ENCODE measurements around the gene CDK18.
A peak's percentile ranks its signal among the peaks of the same experiment; 100 is the strongest.

The CDK18 gene

GRCh38 chr1:205510308-205510950 is 6.0 kb downstream of the CDK18 start:
- DNase-seq = no peak
- H3K27ac ChIP-seq (ENCODE audit: low read depth, low read length) = no peak overlapping the region
- no peak overlapping the region for H3K56ac ChIP-seq (ENCODE audit: low read length)
- H3K9ac ChIP-seq (ENCODE audit: low read length) = no peak overlapping the region
- peaks cover 10% of the 10 kb centered on the region for H3K79me1 ChIP-seq (ENCODE audit: low read length)
- no peak overlapping the region for H3K4me2 ChIP-seq (ENCODE audit: low read length)
- H4K5ac ChIP-seq (ENCODE audit: low read length) = no peak overlapping the region
- H2BK120ac ChIP-seq (ENCODE audit: low read depth, low read length) = no peak overlapping the region
- H3K27me3 ChIP-seq (ENCODE audit: insufficient read depth, low read length, poor library complexity) = no peaks in the 10 kb centered on the region
- no peaks in the 10 kb centered on the region for H3K36me3 ChIP-seq (ENCODE audit: control insufficient read depth, insufficient read depth, low read length)
- H2AK5ac ChIP-seq (ENCODE audit: low read length) = no peak overlapping the region
- H3K4me3 ChIP-seq (ENCODE audit: low read length) = no peak overlapping the region
- H3K4ac ChIP-seq (ENCODE audit: low read depth, low read length) = no peak overlapping the region
- WGBS (ENCODE audit: extremely low coverage, insufficient coverage, low lambda C conversion rate) = no CpG with 5 or more reads among the region's 7 CpGs
- H2BK15ac ChIP-seq (replicated peaks; ENCODE audit: low read depth) = no peak overlapping the region
- H4K8ac ChIP-seq (ENCODE audit: low read depth, low read length) = no peak overlapping the region
- H3K79me2 ChIP-seq (ENCODE audit: control insufficient read depth, insufficient read depth, low read length) = peaks cover 4% of the 10 kb centered on the region
- H3K4me1 ChIP-seq (ENCODE audit: control insufficient read depth, low read depth, low read length) = peaks cover 5% of the 10 kb centered on the region
- H3K23ac ChIP-seq (ENCODE audit: low read length) = peak overlapping the region; percentile 80
- H3K18ac ChIP-seq (ENCODE audit: low read length) = no peak overlapping the region
- no peak overlapping the region for H2BK5ac ChIP-seq (ENCODE audit: low read length)

DNA sequence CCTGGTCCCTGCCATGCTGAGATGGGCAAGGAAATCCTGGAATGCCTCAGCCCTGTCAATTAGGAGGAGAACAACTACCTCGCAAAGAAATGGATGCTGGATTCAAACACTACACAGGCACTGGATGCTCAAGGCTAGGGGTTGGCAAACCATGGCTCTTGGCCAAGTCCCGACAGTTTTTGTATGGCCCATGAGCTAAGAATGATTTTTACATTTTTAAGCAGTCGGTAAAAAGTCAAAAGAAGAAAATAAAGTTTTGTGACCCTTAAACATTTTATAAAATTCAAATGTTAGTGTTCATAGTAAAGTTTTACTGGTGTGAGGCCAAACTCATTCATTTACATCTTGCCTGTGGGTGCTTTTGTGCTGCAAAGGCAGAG is 6.5 kb downstream of the CDK18 start:
- no peak overlapping the region for H3K27ac ChIP-seq (ENCODE audit: low read depth, low read length)
- no peak overlapping the region for H2BK15ac ChIP-seq (replicated peaks; ENCODE audit: low read depth)
- H3K36me3 ChIP-seq (ENCODE audit: control insufficient read depth, insufficient read depth, low read length) = no peaks in the 10 kb centered on the region
- no peak overlapping the region for H3K23ac ChIP-seq (ENCODE audit: low read length)
- no peaks in the 10 kb centered on the region for H3K27me3 ChIP-seq (ENCODE audit: insufficient read depth, low read length, poor library complexity)
- H3K79me1 ChIP-seq (ENCODE audit: low read length) = peaks cover 7% of the 10 kb centered on the region
- H3K4me1 ChIP-seq (ENCODE audit: control insufficient read depth, low read depth, low read length) = peaks cover 7% of the 10 kb centered on the region
- DNase-seq = no peak
- no peak overlapping the region for H3K4ac ChIP-seq (ENCODE audit: low read depth, low read length)
- no peak overlapping the region for H3K4me3 ChIP-seq (ENCODE audit: low read length)
- WGBS (ENCODE audit: extremely low coverage, insufficient coverage, low lambda C conversion rate) = no CpG with 5 or more reads among the region's 3 CpGs
- H3K9ac ChIP-seq (ENCODE audit: low read length) = no peak overlapping the region
- H2AK5ac ChIP-seq (ENCODE audit: low read length) = no peak overlapping the region
- H2BK120ac ChIP-seq (ENCODE audit: low read depth, low read length) = no peak overlapping the region
- no peak overlapping the region for H3K18ac ChIP-seq (ENCODE audit: low read length)
- no peak overlapping the region for H4K5ac ChIP-seq (ENCODE audit: low read length)
- H3K56ac ChIP-seq (ENCODE audit: low read length) = no peak overlapping the region
- no peak overlapping the region for H2BK5ac ChIP-seq (ENCODE audit: low read length)
- no peak overlapping the region for H4K8ac ChIP-seq (ENCODE audit: low read depth, low read length)
- no peaks in the 10 kb centered on the region for H3K79me2 ChIP-seq (ENCODE audit: control insufficient read depth, insufficient read depth, low read length)
- no peak overlapping the region for H3K4me2 ChIP-seq (ENCODE audit: low read length)

DNA sequence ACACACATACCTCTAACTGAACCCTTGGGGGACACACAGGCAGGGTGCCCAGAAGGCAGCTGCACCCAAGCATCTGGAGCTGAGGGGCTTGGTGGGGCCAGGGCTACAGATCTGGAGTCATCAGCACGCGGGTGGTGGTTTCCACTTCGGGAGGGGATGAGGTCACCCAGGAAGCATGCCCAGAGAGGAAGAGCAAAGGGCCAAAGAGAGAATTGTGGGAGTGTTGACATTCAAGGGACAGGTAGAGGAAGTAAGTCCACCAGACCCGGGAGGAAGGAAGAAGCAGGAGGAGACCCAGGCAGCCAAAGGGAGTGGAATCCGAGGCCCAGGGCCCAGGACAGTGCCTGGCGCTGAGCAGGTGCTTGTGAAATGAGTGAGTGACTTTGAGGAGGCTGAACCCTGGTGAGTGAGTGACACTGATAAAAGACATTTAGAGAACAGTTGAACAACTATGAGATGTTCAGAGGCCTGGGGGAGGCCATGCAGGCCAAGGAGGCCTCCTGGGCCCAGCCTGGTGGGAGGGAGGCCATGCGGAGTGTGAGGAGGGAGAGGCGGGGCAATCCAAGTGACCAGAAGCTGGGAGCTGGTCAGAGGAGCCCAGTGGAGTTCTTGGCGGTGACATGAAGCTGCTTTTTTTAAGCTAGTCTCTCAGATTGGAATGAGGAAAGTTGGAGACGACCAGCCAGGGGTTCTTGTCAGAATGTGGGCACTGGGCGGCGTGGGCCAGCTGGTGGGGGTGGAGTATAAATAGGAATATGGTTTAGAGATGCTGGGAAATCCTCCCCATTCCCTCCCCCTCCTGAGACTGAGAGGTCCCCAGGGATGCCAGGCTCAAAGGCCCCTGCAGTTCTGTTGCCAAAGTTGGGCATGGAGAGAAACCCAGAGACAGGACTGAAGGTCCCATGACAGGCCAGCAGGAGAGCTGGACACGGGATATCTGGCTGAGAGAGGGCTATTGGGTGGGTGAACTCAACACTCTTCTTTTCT is 7.9 kb downstream of the CDK18 start:
- no peak overlapping the region for H2AK5ac ChIP-seq (ENCODE audit: low read length)
- no CpG with 5 or more reads among the region's 13 CpGs for WGBS (ENCODE audit: extremely low coverage, insufficient coverage, low lambda C conversion rate)

GRCh38 chr1:205513774-205514173 is 9.3 kb downstream of the CDK18 start:
- Histone ChIP-seq H3K36me3 (ENCODE audit: control insufficient read depth, insufficient read depth, low read length) (no peaks in the 10 kb centered on the region), H3K9ac (ENCODE audit: low read length) (no peak overlapping the region), H4K5ac (ENCODE audit: low read length) (no peak overlapping the region), H3K4me3 (ENCODE audit: low read length) (no peak overlapping the region), H4K8ac (ENCODE audit: low read depth, low read length) (no peak overlapping the region), H3K4me1 (ENCODE audit: control insufficient read depth, low read depth, low read length) (peaks cover 10% of the 10 kb centered on the region), H3K79me2 (ENCODE audit: control insufficient read depth, insufficient read depth, low read length) (no peaks in the 10 kb centered on the region), H2BK15ac (replicated peaks; ENCODE audit: low read depth) (no peak overlapping the region), H3K4me2 (ENCODE audit: low read length) (no peak overlapping the region), H3K56ac (ENCODE audit: low read length) (no peak overlapping the region), H3K18ac (ENCODE audit: low read length) (no peak overlapping the region), H3K79me1 (ENCODE audit: low read length) (no peaks in the 10 kb centered on the region), H3K27ac (ENCODE audit: low read depth, low read length) (no peak overlapping the region), H2BK120ac (ENCODE audit: low read depth, low read length) (no peak overlapping the region), H3K23ac (ENCODE audit: low read length) (no peak overlapping the region), H3K27me3 (ENCODE audit: insufficient read depth, low read length, poor library complexity) (no peaks in the 10 kb centered on the region), H2AK5ac (ENCODE audit: low read length) (no peak overlapping the region), H3K4ac (ENCODE audit: low read depth, low read length) (no peak overlapping the region), H2BK5ac (ENCODE audit: low read length) (no peak overlapping the region)
- no peak for DNase-seq
- WGBS (ENCODE audit: extremely low coverage, insufficient coverage, low lambda C conversion rate) = no CpG with 5 or more reads among the region's 5 CpGs

More for the DNA sequence above, 7.9 kb downstream of the CDK18 start:
- peak; percentile 48 for DNase-seq
- Histone ChIP-seq H3K4ac (ENCODE audit: low read depth, low read length) (no peak overlapping the region), H2BK5ac (ENCODE audit: low read length) (no peak overlapping the region), H3K4me2 (ENCODE audit: low read length) (no peak overlapping the region), H2BK15ac (replicated peaks; ENCODE audit: low read depth) (no peak overlapping the region), H3K36me3 (ENCODE audit: control insufficient read depth, insufficient read depth, low read length) (no peaks in the 10 kb centered on the region), H4K8ac (ENCODE audit: low read depth, low read length) (no peak overlapping the region), H3K27ac (ENCODE audit: low read depth, low read length) (no peak overlapping the region), H3K27me3 (ENCODE audit: insufficient read depth, low read length, poor library complexity) (no peaks in the 10 kb centered on the region), H3K56ac (ENCODE audit: low read length) (no peak overlapping the region), H3K23ac (ENCODE audit: low read length) (no peak overlapping the region), H3K79me1 (ENCODE audit: low read length) (no peaks in the 10 kb centered on the region), H3K4me3 (ENCODE audit: low read length) (no peak overlapping the region), H3K18ac (ENCODE audit: low read length) (no peak overlapping the region), H3K79me2 (ENCODE audit: control insufficient read depth, insufficient read depth, low read length) (no peaks in the 10 kb centered on the region), H3K9ac (ENCODE audit: low read length) (no peak overlapping the region), H2BK120ac (ENCODE audit: low read depth, low read length) (no peak overlapping the region), H3K4me1 (ENCODE audit: control insufficient read depth, low read depth, low read length) (peaks cover 10% of the 10 kb centered on the region), H4K5ac (ENCODE audit: low read length) (no peak overlapping the region)

- Histone ChIP-seq H3K23ac (ENCODE audit: low read length) (no peak overlapping the region), H2AK5ac (ENCODE audit: low read length) (no peak overlapping the region), H3K56ac (ENCODE audit: low read length) (no peak overlapping the region), H4K5ac (ENCODE audit: low read length) (no peak overlapping the region), H3K79me1 (ENCODE audit: low read length) (no peaks in the 10 kb centered on the region), H3K18ac (ENCODE audit: low read length) (no peak overlapping the region), H2BK15ac (replicated peaks; ENCODE audit: low read depth) (no peak overlapping the region), H3K4me2 (ENCODE audit: low read length) (no peak overlapping the region), H2BK5ac (ENCODE audit: low read length) (no peak overlapping the region), H3K27ac (ENCODE audit: low read depth, low read length) (no peak overlapping the region), H3K4me3 (ENCODE audit: low read length) (no peak overlapping the region), H3K27me3 (ENCODE audit: insufficient read depth, low read length, poor library complexity) (no peaks in the 10 kb centered on the region), H4K8ac (ENCODE audit: low read depth, low read length) (no peak overlapping the region), H3K36me3 (ENCODE audit: control insufficient read depth, insufficient read depth, low read length) (no peaks in the 10 kb centered on the region), H3K9ac (ENCODE audit: low read length) (no peak overlapping the region), H3K4me1 (ENCODE audit: control insufficient read depth, low read depth, low read length) (peaks cover 10% of the 10 kb centered on the region), H3K4ac (ENCODE audit: low read depth, low read length) (no peak overlapping the region), H2BK120ac (ENCODE audit: low read depth, low read length) (no peak overlapping the region), H3K79me2 (ENCODE audit: control insufficient read depth, insufficient read depth, low read length) (no peaks in the 10 kb centered on the region)
- no CpG with 5 or more reads among the region's 7 CpGs for WGBS (ENCODE audit: extremely low coverage, insufficient coverage, low lambda C conversion rate)
- DNase-seq = no peak
Measured at GRCh38 chr1:205514211-205515142, 10.0 kb downstream of the CDK18 start.
